Measurements from ENCODE around the gene VPREB3. TPM values are rescaled to one million over a fixed set of nuclear protein-coding genes. Genes with fewer than 3 reads are reported as not detected.
A peak's percentile ranks its signal among the peaks of the same experiment; 100 is the strongest.

VPREB3 gene
- total and polyA plus RNA-seq, 2 donors from 2014 or later: 1.0 to 1.3 TPM

DNA sequence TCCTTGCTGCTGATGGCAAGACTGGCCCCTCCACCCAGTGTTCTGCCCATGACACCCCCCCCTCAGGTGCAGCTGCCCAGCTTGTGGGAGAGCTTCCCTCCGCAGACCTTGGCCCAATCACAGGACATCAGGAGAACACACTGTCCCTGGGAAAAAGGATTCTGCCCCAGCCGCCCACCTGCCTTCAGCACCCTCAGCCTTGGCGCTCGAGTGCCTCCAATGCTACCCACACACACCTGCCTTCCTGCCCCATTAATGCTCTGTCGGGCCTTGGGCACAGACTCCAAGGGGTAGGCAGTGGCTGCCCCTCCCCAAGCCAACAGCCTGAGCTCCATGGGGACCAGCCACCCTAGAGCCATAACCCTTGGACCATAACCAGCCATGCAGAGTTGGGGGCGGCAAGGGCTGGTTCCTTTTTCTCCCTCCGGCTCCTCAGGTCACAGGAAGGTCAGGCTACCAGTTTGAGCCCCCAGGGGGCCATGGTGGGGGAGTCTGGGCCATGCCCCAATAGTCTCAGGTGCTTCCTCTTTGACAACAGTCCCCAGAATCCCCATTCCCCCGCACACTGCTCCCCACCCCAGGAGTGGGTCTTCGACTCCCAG is 2.0 kb downstream of the VPREB3 start:
- Histone ChIP-seq H3K4me1 (ENCODE audit: control insufficient read depth in 2 of 3, insufficient read depth in 2 of 3, low read depth in 1 of 3, low read length in 3 of 3) (peaks cover 0 to 7% (median 0%) of the 10 kb centered on the region in 3 donors), H3K9me3 (ENCODE audit: control insufficient read depth in 2 of 3, insufficient read depth in 1 of 3, low read length in 3 of 3) (no peaks in the 10 kb centered on the region), H3K9ac (ENCODE audit: low read length in 3 of 3) (no peak overlapping the region), H3K4me3 (ENCODE audit: low read length in 3 of 3) (no peak overlapping the region), H3K36me3 (ENCODE audit: control insufficient read depth in 2 of 3, insufficient read depth in 3 of 3, low read length in 3 of 3) (no peaks in the 10 kb centered on the region), H3K27ac (ENCODE audit: low read depth in 2 of 2, low read length in 2 of 2) (no peak overlapping the region), H3K27me3 (ENCODE audit: control insufficient read depth, insufficient read depth, low read length) (no peaks in the 10 kb centered on the region)
- TF ChIP-seq, protein P1, sequence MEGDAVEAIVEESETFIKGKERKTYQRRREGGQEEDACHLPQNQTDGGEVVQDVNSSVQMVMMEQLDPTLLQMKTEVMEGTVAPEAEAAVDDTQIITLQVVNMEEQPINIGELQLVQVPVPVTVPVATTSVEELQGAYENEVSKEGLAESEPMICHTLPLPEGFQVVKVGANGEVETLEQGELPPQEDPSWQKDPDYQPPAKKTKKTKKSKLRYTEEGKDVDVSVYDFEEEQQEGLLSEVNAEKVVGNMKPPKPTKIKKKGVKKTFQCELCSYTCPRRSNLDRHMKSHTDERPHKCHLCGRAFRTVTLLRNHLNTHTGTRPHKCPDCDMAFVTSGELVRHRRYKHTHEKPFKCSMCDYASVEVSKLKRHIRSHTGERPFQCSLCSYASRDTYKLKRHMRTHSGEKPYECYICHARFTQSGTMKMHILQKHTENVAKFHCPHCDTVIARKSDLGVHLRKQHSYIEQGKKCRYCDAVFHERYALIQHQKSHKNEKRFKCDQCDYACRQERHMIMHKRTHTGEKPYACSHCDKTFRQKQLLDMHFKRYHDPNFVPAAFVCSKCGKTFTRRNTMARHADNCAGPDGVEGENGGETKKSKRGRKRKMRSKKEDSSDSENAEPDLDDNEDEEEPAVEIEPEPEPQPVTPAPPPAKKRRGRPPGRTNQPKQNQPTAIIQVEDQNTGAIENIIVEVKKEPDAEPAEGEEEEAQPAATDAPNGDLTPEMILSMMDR (IDR thresholded peaks at IDR 0.05; ENCODE audit: borderline replicate concordance, extremely low read depth, insufficient read depth): no peak
- intact Hi-C loops (cut with DNase I): no loop called here
- no peak for FAIRE-seq
- DNase-seq: peak in 1 of 5 donors; percentile 67

DNA sequence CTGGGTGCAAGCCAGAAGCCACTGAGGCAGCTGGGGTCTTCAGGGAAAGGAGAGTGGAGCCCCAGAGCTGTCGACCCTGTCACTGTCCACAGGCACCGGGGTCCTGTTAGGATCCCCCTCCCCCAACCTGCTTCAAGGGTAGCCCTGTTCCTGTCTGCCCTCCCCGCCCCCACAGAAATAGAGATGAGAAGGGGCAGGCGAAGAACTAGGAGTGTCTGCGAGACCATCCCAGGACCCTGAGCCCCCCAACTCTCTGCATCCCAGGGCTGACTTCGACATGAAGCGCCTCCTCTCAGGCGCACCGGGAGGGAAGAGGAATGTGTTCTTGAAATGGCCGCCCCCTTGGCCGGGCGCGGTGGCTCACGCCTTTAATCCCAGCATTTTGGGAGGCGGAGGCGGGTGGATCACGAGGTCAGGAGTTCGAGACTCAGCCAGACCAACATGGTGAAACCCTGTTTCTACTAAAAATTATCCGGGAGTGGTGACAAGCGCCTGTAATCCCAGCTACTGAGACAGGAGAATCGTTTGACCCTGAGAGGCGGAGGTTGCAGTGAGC is 2.7 kb downstream of the VPREB3 start:
- H3K36me3 ChIP-seq (ENCODE audit: control insufficient read depth in 2 of 3, insufficient read depth in 3 of 3, low read length in 3 of 3): no peaks in the 10 kb centered on the region
- no peaks in the 10 kb centered on the region for H3K9me3 ChIP-seq (ENCODE audit: control insufficient read depth in 2 of 3, insufficient read depth in 1 of 3, low read length in 3 of 3)
- H3K27ac ChIP-seq (ENCODE audit: low read depth in 2 of 2, low read length in 2 of 2): peak overlapping the region; percentile 88 to 89
- H3K27me3 ChIP-seq (ENCODE audit: control insufficient read depth, insufficient read depth, low read length): no peaks in the 10 kb centered on the region
- DNase-seq (peak in 4 of 5 donors; percentile 68 to 81 (median 76)), FAIRE-seq (no peak)
- peak overlapping the region; percentile 71 to 82 (median 73) for H3K4me3 ChIP-seq (ENCODE audit: low read length in 3 of 3)
- H3K4me1 ChIP-seq (ENCODE audit: control insufficient read depth in 2 of 3, insufficient read depth in 2 of 3, low read depth in 1 of 3, low read length in 3 of 3): peaks cover 0 to 7% (median 0%) of the 10 kb centered on the region in 3 donors
- peak overlapping the region; percentile 39 to 90 (median 83) for H3K9ac ChIP-seq (ENCODE audit: low read length in 3 of 3)
- TF ChIP-seq, protein P1 (IDR thresholded peaks at IDR 0.05; ENCODE audit: borderline replicate concordance, extremely low read depth, insufficient read depth): no peak
- intact Hi-C loops (cut with DNase I): no loop called here

DNA sequence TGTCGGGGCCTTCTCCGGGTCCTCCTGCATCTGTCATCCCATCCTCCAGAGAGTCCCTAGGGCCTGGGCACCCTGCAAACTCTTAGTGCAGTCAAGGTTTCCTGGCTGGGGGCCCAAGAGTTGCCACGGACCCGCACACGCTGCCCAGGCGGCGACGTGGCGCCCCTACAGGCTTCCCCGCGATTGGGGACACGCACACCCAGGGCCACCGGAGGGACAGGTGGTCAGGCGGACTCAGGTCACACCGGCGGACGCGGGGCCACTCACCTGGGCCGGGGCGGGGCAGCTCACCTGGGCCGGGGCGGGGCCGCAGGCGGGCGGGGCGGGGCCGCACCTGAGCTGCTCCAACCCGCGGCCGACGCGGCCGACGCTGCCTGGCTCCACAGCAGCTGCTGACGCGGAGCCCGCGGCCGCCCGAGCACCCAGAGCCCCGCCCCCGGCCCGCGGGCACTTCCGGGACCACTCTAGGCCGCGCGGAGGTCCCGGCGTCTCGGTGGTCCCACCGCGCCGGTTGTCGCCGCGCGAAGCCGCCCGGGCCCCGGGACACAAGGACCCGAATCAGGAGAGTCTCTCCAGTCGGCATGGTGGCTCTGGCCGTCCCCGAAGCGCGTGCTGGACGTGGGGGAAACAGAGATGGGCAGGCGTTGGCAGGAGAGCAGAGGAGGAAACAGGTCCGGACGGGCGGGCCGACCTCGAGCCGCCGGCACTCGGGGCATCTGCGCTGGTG is 3.3 kb downstream of the VPREB3 start, which contains the start of gene ZNF70:
Gene ZNF70, minus strand, starts transcription at position 399 of the 727 bp plus-strand sequence. CDS start 5,972 bp downstream, outside the sequence.
- Histone ChIP-seq H3K36me3 (ENCODE audit: control insufficient read depth in 2 of 3, insufficient read depth in 3 of 3, low read length in 3 of 3) (no peaks in the 10 kb centered on the region), H3K27me3 (ENCODE audit: control insufficient read depth, insufficient read depth, low read length) (no peaks in the 10 kb centered on the region), H3K9me3 (ENCODE audit: control insufficient read depth in 2 of 3, insufficient read depth in 1 of 3, low read length in 3 of 3) (no peaks in the 10 kb centered on the region), H3K27ac (ENCODE audit: low read depth in 2 of 2, low read length in 2 of 2) (peak within 1 kb of the TSS; percentile 88 to 89), H3K9ac (ENCODE audit: low read length in 3 of 3) (peak within 1 kb of the TSS; percentile 39 to 90 (median 83)), H3K4me1 (ENCODE audit: control insufficient read depth in 2 of 3, insufficient read depth in 2 of 3, low read depth in 1 of 3, low read length in 3 of 3) (peaks cover 0 to 7% (median 0%) of the 10 kb centered on the region in 3 donors), H3K4me3 (ENCODE audit: low read length in 3 of 3) (peak within 1 kb of the TSS; percentile 71 to 82 (median 73))
- intact Hi-C loops (cut with DNase I): no loop called here
- FAIRE-seq: no peak
- DNase-seq: peak; percentile 87 to 97 (median 94)
- TF ChIP-seq, protein P1 (IDR thresholded peaks at IDR 0.05; ENCODE audit: borderline replicate concordance, extremely low read depth, insufficient read depth): no peak
